ENCODE measurements around the gene MRPL21. TPM values are rescaled to one million over a fixed set of nuclear protein-coding genes. Genes with fewer than 3 reads are reported as not detected.

Gene MRPL21
- total and polyA plus RNA-seq, 2 of the 8 experiments (the other 6 are each of a cell fraction or from before 2014, with no cell fraction given): 102 to 107 TPM

DNA sequence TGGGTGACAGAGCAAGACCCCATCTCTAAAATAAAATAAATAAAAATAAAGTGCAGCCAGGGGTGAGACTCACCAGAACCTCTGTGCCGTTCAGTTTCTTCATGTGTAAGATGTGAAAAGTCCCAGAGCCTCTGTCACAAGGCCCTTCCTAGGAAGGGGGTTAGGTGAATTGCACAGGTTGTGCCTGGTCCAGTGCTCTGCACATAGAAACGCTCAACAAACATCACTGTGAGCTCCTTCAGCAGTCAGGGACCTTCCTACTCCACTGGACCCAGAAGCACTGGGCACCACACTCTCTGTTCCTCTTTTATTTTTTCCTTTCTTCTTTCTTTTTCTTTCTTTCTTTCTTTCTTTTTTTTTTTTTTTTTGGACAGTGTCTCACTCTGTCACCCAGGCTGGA lies 22.3 kb downstream of the MRPL21 start:
- no peak overlapping the region for H4K5ac ChIP-seq (ENCODE audit: insufficient read length, low read depth, low read length)
- POLR2A ChIA-PET (ENCODE audit: partially characterized antibody): interaction anchor here (1.0 kb wide), 1 partner anchor 11 kb away, joined by 3 read pairs; no protein-coding TSS in a partner anchor
- no peak for FAIRE-seq
- TF ChIP-seq FOSL1 (IDR thresholded peaks at IDR 0.05; ENCODE audit: insufficient read depth, low read depth, low read length) (no peak), PHF8 (conservative IDR thresholded peaks at IDR 0.05; ENCODE audit: low read depth, low read length) (no peak), POU5F1 (IDR thresholded peaks at IDR 0.05; ENCODE audit: low read depth, low read length) (no peak), RAD21 (IDR thresholded peaks at IDR 0.05 in 1 of 2, conservative IDR thresholded peaks at IDR 0.05 in 1 of 2; ENCODE audit: low read depth in 2 of 2, low read length in 2 of 2) (no peak), BACH1 (IDR thresholded peaks at IDR 0.05; ENCODE audit: low read length) (no peak), POLR2A (IDR thresholded peaks at IDR 0.05; ENCODE audit: control extremely low read depth in 1 of 2, low read depth in 2 of 2, low read length in 2 of 2) (no peak), TAF7 (optimal IDR thresholded peaks at IDR 0.05; ENCODE audit: borderline replicate concordance, low read depth, low read length) (no peak)
- TF ChIP-seq, protein P1, sequence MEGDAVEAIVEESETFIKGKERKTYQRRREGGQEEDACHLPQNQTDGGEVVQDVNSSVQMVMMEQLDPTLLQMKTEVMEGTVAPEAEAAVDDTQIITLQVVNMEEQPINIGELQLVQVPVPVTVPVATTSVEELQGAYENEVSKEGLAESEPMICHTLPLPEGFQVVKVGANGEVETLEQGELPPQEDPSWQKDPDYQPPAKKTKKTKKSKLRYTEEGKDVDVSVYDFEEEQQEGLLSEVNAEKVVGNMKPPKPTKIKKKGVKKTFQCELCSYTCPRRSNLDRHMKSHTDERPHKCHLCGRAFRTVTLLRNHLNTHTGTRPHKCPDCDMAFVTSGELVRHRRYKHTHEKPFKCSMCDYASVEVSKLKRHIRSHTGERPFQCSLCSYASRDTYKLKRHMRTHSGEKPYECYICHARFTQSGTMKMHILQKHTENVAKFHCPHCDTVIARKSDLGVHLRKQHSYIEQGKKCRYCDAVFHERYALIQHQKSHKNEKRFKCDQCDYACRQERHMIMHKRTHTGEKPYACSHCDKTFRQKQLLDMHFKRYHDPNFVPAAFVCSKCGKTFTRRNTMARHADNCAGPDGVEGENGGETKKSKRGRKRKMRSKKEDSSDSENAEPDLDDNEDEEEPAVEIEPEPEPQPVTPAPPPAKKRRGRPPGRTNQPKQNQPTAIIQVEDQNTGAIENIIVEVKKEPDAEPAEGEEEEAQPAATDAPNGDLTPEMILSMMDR (IDR thresholded peaks at IDR 0.05; ENCODE audit: control extremely low read depth in 1 of 3, insufficient read depth in 1 of 3, low read depth in 1 of 3, low read length in 3 of 3): no peak
- TF ChIP-seq, protein P2, sequence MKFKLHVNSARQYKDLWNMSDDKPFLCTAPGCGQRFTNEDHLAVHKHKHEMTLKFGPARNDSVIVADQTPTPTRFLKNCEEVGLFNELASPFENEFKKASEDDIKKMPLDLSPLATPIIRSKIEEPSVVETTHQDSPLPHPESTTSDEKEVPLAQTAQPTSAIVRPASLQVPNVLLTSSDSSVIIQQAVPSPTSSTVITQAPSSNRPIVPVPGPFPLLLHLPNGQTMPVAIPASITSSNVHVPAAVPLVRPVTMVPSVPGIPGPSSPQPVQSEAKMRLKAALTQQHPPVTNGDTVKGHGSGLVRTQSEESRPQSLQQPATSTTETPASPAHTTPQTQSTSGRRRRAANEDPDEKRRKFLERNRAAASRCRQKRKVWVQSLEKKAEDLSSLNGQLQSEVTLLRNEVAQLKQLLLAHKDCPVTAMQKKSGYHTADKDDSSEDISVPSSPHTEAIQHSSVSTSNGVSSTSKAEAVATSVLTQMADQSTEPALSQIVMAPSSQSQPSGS (IDR thresholded peaks at IDR 0.05; ENCODE audit: low read length): no peak

More for the DNA sequence above, 22.3 kb downstream of the MRPL21 start:
- H3K4me3 ChIP-seq (ENCODE audit: extremely low read depth in 1 of 4, insufficient read depth in 2 of 4, low read depth in 3 of 4, low read length in 4 of 4): no peak overlapping the region
- H2BK120ac ChIP-seq (replicated peaks; ENCODE audit: low read depth, low read length): no peak overlapping the region
- no peak overlapping the region for H3K56ac ChIP-seq (replicated peaks; ENCODE audit: insufficient read length, low read depth, low read length)
- peaks cover 0 to 2% of the 10 kb centered on the region in 2 experiments for H4K20me1 ChIP-seq (replicated peaks in 1 of 2; ENCODE audit: control insufficient read depth in 1 of 2, insufficient read depth in 2 of 2, low read length in 2 of 2)
- no peak overlapping the region for H3K4me2 ChIP-seq (ENCODE audit: insufficient read depth in 1 of 2, low read depth in 2 of 2, low read length in 2 of 2)
- H3K4me1 ChIP-seq (replicated peaks in 1 of 4; ENCODE audit: control insufficient read depth in 3 of 4, insufficient read depth in 4 of 4, low read length in 3 of 4): no peaks in the 10 kb centered on the region; a peak in 2 of 7 replicates
- no peak overlapping the region for H4K8ac ChIP-seq (ENCODE audit: extremely low read depth, insufficient read depth, low read length)
- no peak overlapping the region for H3K14ac ChIP-seq (ENCODE audit: insufficient read length)
- DNase-seq (ENCODE audit: low read depth in 1 of 2, low spot score in 2 of 2): no peak
- H2AK5ac ChIP-seq (ENCODE audit: low read depth, low read length): no peak overlapping the region
- CTCF ChIA-PET (ENCODE audit: partially characterized antibody): interaction anchor here (3.3 kb wide), 1 partner anchor 9 kb away, joined by 15 read pairs; no protein-coding TSS in a partner anchor
- WGBS, 2 experiments (ENCODE audit: extremely low coverage in 1 of 2, insufficient coverage in 1 of 2, insufficient read length in 1 of 2, insufficient replicate concordance in 2 of 2, low coverage in 1 of 2, low lambda C conversion rate in 2 of 2, missing lambda C conversion rate in 1 of 2): 93% methylated on average over 2 of the region's 2 CpGs; no CpG with 5 or more reads in 1 of the 2 experiments
- H3K36me3 ChIP-seq (ENCODE audit: control insufficient read depth in 2 of 4, insufficient read depth in 4 of 4, low read length in 3 of 4): no peaks in the 10 kb centered on the region
- no peaks in the 10 kb centered on the region for H3K79me2 ChIP-seq (ENCODE audit: control insufficient read depth in 1 of 2, insufficient read depth in 2 of 2, low read length in 2 of 2)
- no peak overlapping the region for H3K4ac ChIP-seq (replicated peaks; ENCODE audit: insufficient read length, low read depth, low read length)
- no peak overlapping the region for H2BK15ac ChIP-seq (ENCODE audit: low read length)
- H3K18ac ChIP-seq (ENCODE audit: extremely low read depth, low read length): no peak overlapping the region
- H3K9ac ChIP-seq (replicated peaks in 1 of 4; ENCODE audit: extremely low read depth in 1 of 4, low read depth in 3 of 4, low read length in 3 of 4): no peak overlapping the region
- no peak overlapping the region for H2BK12ac ChIP-seq (ENCODE audit: low read depth, low read length)
- H3K23me2 ChIP-seq (ENCODE audit: low read depth, low read length): no peaks in the 10 kb centered on the region
- no peaks in the 10 kb centered on the region for H3K27me3 ChIP-seq (replicated peaks in 1 of 4; ENCODE audit: control insufficient read depth in 3 of 4, extremely low read depth in 1 of 4, insufficient read depth in 3 of 4, low read length in 3 of 4)
- no peaks in the 10 kb centered on the region for H3K79me1 ChIP-seq (ENCODE audit: low read depth, low read length)
- H2AFZ ChIP-seq (ENCODE audit: low read length): no peak overlapping the region
- no peaks in the 10 kb centered on the region for H3K9me3 ChIP-seq (ENCODE audit: insufficient read depth in 2 of 2, low read depth in 1 of 2, low read length in 1 of 2)
- no peak overlapping the region for H2BK20ac ChIP-seq (ENCODE audit: low read length)
- no peak overlapping the region for H3K27ac ChIP-seq (ENCODE audit: low read depth, low read length)
- no peak overlapping the region for H2BK5ac ChIP-seq (ENCODE audit: low read depth, low read length)
- no peak overlapping the region for H4K91ac ChIP-seq (replicated peaks; ENCODE audit: insufficient read length, low read length)
- no peak overlapping the region for H3K23ac ChIP-seq (ENCODE audit: insufficient read length)
